SU-DHL-6 (cell line): ENCODE measurements around the gene MRPS27.

Source experiments
- H2AFZ ChIP-seq: fragments of 200-600 bp; sonication (generic); 2 replicates; pipeline ENCODE4 v1.6.1; 2014; ENCODE audit warnings: low read depth, mild to moderate bottlenecking, moderate library complexity, mixed read lengths, antibody characterized with exemption, low read length; ENCODE audit not compliant: severe bottlenecking
- H3F3A ChIP-seq: fragments of 200-600 bp; shearing (Covaris generic); 2 replicates; pipeline ENCODE4 v1.6.0; 2016; ENCODE audit warnings: antibody characterized with exemption, mild to moderate bottlenecking; ENCODE audit not compliant: insufficient read depth
- H3K27ac ChIP-seq: fragments of 200-600 bp; sonication (generic); 2 replicates; pipeline ENCODE4 v1.5.1; 2016; ENCODE audit warnings: low read depth, mild to moderate bottlenecking, low read length, moderate library complexity, mixed read lengths
- H3K27me3 ChIP-seq: fragments of 200-600 bp; sonication (generic), shearing (Covaris generic); 2 replicates; pipeline ENCODE4 v1.6.0; 2014; ENCODE audit warnings: mild to moderate bottlenecking, low read length
- H3K36me3 ChIP-seq: fragments of 200-600 bp; sonication (generic); 2 replicates; pipeline ENCODE4 v1.6.1; 2014; ENCODE audit warnings: mild to moderate bottlenecking, low read length, mixed read lengths
- H3K4me2 ChIP-seq: fragments of 300-600, 200-600 bp; shearing (Covaris generic), sonication (generic); 2 replicates; pipeline ENCODE4 v1.6.0; 2014; ENCODE audit warnings: low read length, low read depth, mild to moderate bottlenecking; ENCODE audit not compliant: poor library complexity, severe bottlenecking
- H3K4me3 ChIP-seq: fragments of 200-600 bp; sonication (generic); 2 replicates; pipeline ENCODE4 v1.5.1; 2014; ENCODE audit warnings: antibody characterized with exemption, low read length, mild to moderate bottlenecking, mixed read lengths; ENCODE audit not compliant: insufficient read depth, poor library complexity, severe bottlenecking
- H3K79me2 ChIP-seq: fragments of 200-600 bp; sonication (generic); 2 replicates; pipeline ENCODE4 v1.6.1; 2014; ENCODE audit warnings: mild to moderate bottlenecking, low read length, moderate library complexity; ENCODE audit not compliant: insufficient read depth
- H3K9ac ChIP-seq: fragments of 200-600 bp; sonication (generic); 2 replicates; pipeline ENCODE4 v1.7.0; 2014; ENCODE audit warnings: mild to moderate bottlenecking, low read length
- H3K9me2 ChIP-seq: fragments of 200-600 bp; sonication (generic); replicated peaks from 2 replicates; pipeline ENCODE4 v1.6.1; 2014; ENCODE audit warnings: low read length; ENCODE audit not compliant: insufficient read depth
- H3K9me3 ChIP-seq: fragments of 200-600 bp; sonication (generic); 2 replicates; pipeline ENCODE4 v1.6.1; 2014; ENCODE audit warnings: low read length, mixed read lengths; ENCODE audit not compliant: insufficient read depth
- H4K20me1 ChIP-seq: fragments of 200-600 bp; sonication (generic); 2 replicates; pipeline ENCODE4 v1.6.1; 2014; ENCODE audit warnings: low read depth, mild to moderate bottlenecking, antibody characterized with exemption, low read length, moderate library complexity, mixed read lengths
- EZH2phosphoT487 ChIP-seq: fragments of 200-600 bp; sonication (generic), shearing (Covaris generic); conservative IDR thresholded peaks from 2 replicates; pipeline ENCODE4 v1.6.1; 2018; ENCODE audit warnings: mild to moderate bottlenecking, antibody characterized with exemption, low read length, moderate library complexity, mixed read lengths
- TF ChIP-seq, protein P1 (sequence below): fragments of 200-600 bp; sonication (generic); IDR thresholded peaks from one replicate; pipeline ENCODE4 v1.5.1; 2017; ENCODE audit warnings: antibody characterized with exemption, mild to moderate bottlenecking, low read length, moderate library complexity; ENCODE audit not compliant: insufficient read depth, poor library complexity, severe bottlenecking

MRPS27 gene

DNA sequence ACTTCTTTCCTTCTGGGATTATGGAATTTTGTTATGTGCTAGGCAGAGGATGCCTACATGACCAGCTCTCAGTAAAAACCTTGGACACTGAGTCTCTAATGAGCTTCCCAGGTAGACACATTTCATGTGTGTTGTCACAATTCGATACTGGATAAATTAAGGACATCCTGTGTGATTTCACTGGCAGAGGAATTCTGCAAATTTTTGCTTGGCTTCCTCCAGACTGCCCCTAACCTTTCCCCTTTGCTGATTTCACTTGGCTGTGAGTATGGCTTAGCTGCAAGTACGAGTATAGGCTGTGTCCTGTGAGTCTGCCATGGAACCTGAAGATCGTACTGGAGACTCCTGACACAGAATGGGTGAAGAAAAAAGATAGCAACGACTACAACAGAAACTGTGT, 47.6 kb downstream of the MRPS27 start:
- H3K9ac ChIP-seq, result no peak overlapping the region
- no peaks in the 10 kb centered on the region for H3K9me2 ChIP-seq
- 0 out of 2 replicates have a peak, but pooled peaks cover 2% of the 10 kb centered on the region for H4K20me1 ChIP-seq
- H3K4me3 ChIP-seq, result no peak overlapping the region
- H3K36me3 ChIP-seq, result peaks cover 20% of the 10 kb centered on the region; the same call in 1 of the 2 replicates
- H3K27me3 ChIP-seq, result no peaks in the 10 kb centered on the region
- no peaks in the 10 kb centered on the region for H3K9me3 ChIP-seq
- no peak overlapping the region for H3K27ac ChIP-seq
- no peak overlapping the region for H3K4me2 ChIP-seq
- H3K79me2 ChIP-seq, result peaks cover 80% of the 10 kb centered on the region
- 0 out of 2 replicates have a peak, but pooled peaks cover 4% of the 10 kb centered on the region for H3F3A ChIP-seq
- H2AFZ ChIP-seq, result no peak overlapping the region
- TF ChIP-seq, protein P1, sequence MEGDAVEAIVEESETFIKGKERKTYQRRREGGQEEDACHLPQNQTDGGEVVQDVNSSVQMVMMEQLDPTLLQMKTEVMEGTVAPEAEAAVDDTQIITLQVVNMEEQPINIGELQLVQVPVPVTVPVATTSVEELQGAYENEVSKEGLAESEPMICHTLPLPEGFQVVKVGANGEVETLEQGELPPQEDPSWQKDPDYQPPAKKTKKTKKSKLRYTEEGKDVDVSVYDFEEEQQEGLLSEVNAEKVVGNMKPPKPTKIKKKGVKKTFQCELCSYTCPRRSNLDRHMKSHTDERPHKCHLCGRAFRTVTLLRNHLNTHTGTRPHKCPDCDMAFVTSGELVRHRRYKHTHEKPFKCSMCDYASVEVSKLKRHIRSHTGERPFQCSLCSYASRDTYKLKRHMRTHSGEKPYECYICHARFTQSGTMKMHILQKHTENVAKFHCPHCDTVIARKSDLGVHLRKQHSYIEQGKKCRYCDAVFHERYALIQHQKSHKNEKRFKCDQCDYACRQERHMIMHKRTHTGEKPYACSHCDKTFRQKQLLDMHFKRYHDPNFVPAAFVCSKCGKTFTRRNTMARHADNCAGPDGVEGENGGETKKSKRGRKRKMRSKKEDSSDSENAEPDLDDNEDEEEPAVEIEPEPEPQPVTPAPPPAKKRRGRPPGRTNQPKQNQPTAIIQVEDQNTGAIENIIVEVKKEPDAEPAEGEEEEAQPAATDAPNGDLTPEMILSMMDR, result no peak
- no peak for TF ChIP-seq EZH2phosphoT487

DNA sequence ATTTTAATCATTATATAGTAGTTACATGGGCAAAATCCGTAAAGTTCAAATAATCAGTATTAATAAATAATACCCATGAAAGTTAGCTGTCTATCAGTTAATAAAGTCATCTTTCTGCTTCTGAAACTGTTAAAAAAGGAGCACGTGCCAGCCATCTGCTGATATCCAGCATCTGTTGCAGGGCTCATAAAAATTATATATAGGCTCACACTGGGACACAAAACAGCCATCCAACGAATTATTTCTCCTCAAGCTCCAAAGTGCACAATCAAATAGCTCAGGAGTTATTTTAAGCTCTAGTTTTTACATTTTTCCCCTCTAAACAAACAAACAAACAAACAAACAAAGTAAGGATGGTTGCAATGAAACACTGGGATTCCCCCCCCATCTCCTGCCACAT, 48.3 kb downstream of the MRPS27 start:
- Histone ChIP-seq H3K27ac (no peak overlapping the region), H3F3A (0 out of 2 replicates have a peak, but pooled peaks cover 4% of the 10 kb centered on the region)

DNA sequence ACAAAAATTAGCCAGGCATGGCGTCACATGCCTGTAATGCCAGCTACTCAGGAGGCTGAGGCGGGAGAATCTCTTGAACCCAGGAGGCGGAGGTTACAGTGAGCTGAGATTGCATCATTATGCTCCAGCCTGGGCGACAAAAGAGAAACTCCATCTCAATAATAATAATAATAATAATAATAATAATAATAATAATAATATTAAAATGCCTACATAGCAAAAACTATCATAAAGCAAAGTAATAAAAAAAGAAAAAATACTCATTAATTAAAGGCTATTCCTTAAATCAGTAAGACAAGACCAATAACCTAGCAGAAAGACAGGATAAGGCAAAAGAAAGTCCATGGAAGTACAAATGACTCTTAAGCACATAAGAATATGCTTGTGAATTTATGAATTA, 50.0 kb downstream of the MRPS27 start:
- Histone ChIP-seq H3F3A (0 out of 2 replicates have a peak, but pooled peaks cover 4% of the 10 kb centered on the region), H3K4me2 (no peak overlapping the region), H3K27me3 (no peaks in the 10 kb centered on the region), H3K36me3 (peaks cover 23% of the 10 kb centered on the region; the same call in 1 of the 2 replicates), H3K9me2 (no peaks in the 10 kb centered on the region), H3K4me3 (no peak overlapping the region), H3K9ac (no peak overlapping the region), H2AFZ (no peak overlapping the region), H3K79me2 (peaks cover 76% of the 10 kb centered on the region), H3K27ac (no peak overlapping the region), H3K9me3 (no peaks in the 10 kb centered on the region), H4K20me1 (0 out of 2 replicates have a peak, but pooled peaks cover 4% of the 10 kb centered on the region)
- TF ChIP-seq, protein P1, result no peak
- TF ChIP-seq EZH2phosphoT487, result no peak

More for the DNA sequence above, 48.3 kb downstream of the MRPS27 start:
- Histone ChIP-seq H3K4me3 (no peak overlapping the region), H3K36me3 (peaks cover 25% of the 10 kb centered on the region; the same call in 1 of the 2 replicates), H3K79me2 (peaks cover 81% of the 10 kb centered on the region), H3K9me3 (no peaks in the 10 kb centered on the region), H3K4me2 (no peak overlapping the region), H3K9me2 (no peaks in the 10 kb centered on the region), H4K20me1 (0 out of 2 replicates have a peak, but pooled peaks cover 4% of the 10 kb centered on the region), H3K9ac (no peak overlapping the region), H3K27me3 (no peaks in the 10 kb centered on the region), H2AFZ (no peak overlapping the region)
- TF ChIP-seq, protein P1, result no peak
- TF ChIP-seq EZH2phosphoT487, result no peak
